Left ventricle myocardium inferior (tissue), 1 donor: Measurements from ENCODE around the gene ARHGEF12. TPM values are rescaled to one million over a fixed set of nuclear protein-coding genes. Genes with fewer than 3 reads are reported as not detected.

ENCODE experiments used
- DNase-seq: peaks from one replicate; pipeline ENCODE4 v3.0.0-alpha.2; 2020
- H3K27ac ChIP-seq: fragments of 200-600 bp; replicated peaks from 2 replicates; pipeline ENCODE4 v1.8.0; 2021
- H3K27me3 ChIP-seq: fragments of 200-600 bp; 2 replicates; pipeline ENCODE4 v1.8.0; 2021; ENCODE audit warnings: low read depth
- H3K36me3 ChIP-seq: fragments of 200-600 bp; 2 replicates; pipeline ENCODE4 v1.8.0; 2021
- H3K4me1 ChIP-seq: fragments of 200-600 bp; 2 replicates; pipeline ENCODE4 v1.8.0; 2021
- H3K4me3 ChIP-seq: fragments of 200-600 bp; 2 replicates; pipeline ENCODE4 v1.8.0; 2021; ENCODE audit warnings: mild to moderate bottlenecking, moderate library complexity
- H3K9me3 ChIP-seq: fragments of 200-600 bp; replicated peaks from 2 replicates; pipeline ENCODE4 v1.8.0; 2021
- CTCF ChIP-seq: fragments of 200-600 bp; IDR thresholded peaks from 2 replicates; pipeline ENCODE4 v1.8.0; 2021; ENCODE audit warnings: antibody characterized with exemption, mild to moderate bottlenecking, borderline replicate concordance
- intact Hi-C: fragments of 100-400 bp; cut with micrococcal nuclease; formaldehyde crosslinking; loops from one replicate; pipeline ENCODE4 v1.11.0; 2022
- total RNA-seq: library from RNA; stranded (reverse); fragmentation: NEBNext Ultra II Directional; extraction: Animal tissue kit (Norgen Biotek cat#: 25700); gene quantifications from one replicate; pipeline ENCODE4 v1.2.1, GENCODE V29; 2021
- donor health status: DM: no; HTN: yes; CAD: no; lungs with severe emphysema.

Gene ARHGEF12
- total RNA-seq, 1 donor from 2014 or later: 92.9 TPM

- no peak for TF ChIP-seq CTCF
- H3K27me3 ChIP-seq: no peaks in the 10 kb centered on the region
- no peak for DNase-seq
- intact Hi-C loops: no loop called here
- H3K4me3 ChIP-seq: no peak overlapping the region
- no peaks in the 10 kb centered on the region for H3K9me3 ChIP-seq
- peaks cover 41% of the 10 kb centered on the region for H3K4me1 ChIP-seq
- H3K27ac ChIP-seq: no peak overlapping the region
- no peaks in the 10 kb centered on the region for H3K36me3 ChIP-seq
Observed at GRCh38 chr11:120318906-120319305, 17.3 kb upstream of the ARHGEF12 start.

GRCh38 chr11:120324932-120325810 is 11.0 kb upstream of the ARHGEF12 start, which contains the start of gene TLCD5:
TLCD5 (plus strand) TSS chr11:120325299; CDS start chr11:120327442, 2,143 bp downstream.
- Histone ChIP-seq H3K9me3 (no peaks in the 10 kb centered on the region), H3K36me3 (peaks cover 5% of the 10 kb centered on the region), H3K4me1 (peaks cover 46% of the 10 kb centered on the region), H3K27me3 (no peaks in the 10 kb centered on the region), H3K4me3 (peak within 1 kb of the TSS; percentile 95), H3K27ac (peak within 1 kb of the TSS; percentile 97)
- peak; percentile 20 for TF ChIP-seq CTCF
- DNase-seq: peak; percentile 70
- intact Hi-C loops: no loop called here

- Histone ChIP-seq H3K27me3 (no peaks in the 10 kb centered on the region), H3K4me3 (peak overlapping the region; percentile 95), H3K36me3 (peaks cover 14% of the 10 kb centered on the region), H3K9me3 (no peaks in the 10 kb centered on the region), H3K4me1 (peaks cover 56% of the 10 kb centered on the region), H3K27ac (peak overlapping the region; percentile 97)
- TF ChIP-seq CTCF: no peak
- no peak for DNase-seq
- intact Hi-C loops: no loop called here
Observed at GRCh38 chr11:120326228-120326627, 10.0 kb upstream of the ARHGEF12 start.

GRCh38 chr11:120326845-120327281 is 9.3 kb upstream of the ARHGEF12 start:
- peaks cover 63% of the 10 kb centered on the region for H3K4me1 ChIP-seq
- no peaks in the 10 kb centered on the region for H3K27me3 ChIP-seq
- no peak for DNase-seq
- intact Hi-C loops: no loop called here
- no peaks in the 10 kb centered on the region for H3K9me3 ChIP-seq
- TF ChIP-seq CTCF: no peak
- H3K36me3 ChIP-seq: peaks cover 14% of the 10 kb centered on the region
- H3K27ac ChIP-seq: peak overlapping the region; percentile 97
- H3K4me3 ChIP-seq: peak overlapping the region; percentile 95

GRCh38 chr11:120327311-120327710 is 8.9 kb upstream of the ARHGEF12 start:
- no peak for DNase-seq
- TF ChIP-seq CTCF: no peak
- Histone ChIP-seq H3K36me3 (peaks cover 14% of the 10 kb centered on the region), H3K27ac (peak overlapping the region; percentile 97), H3K4me1 (peaks cover 67% of the 10 kb centered on the region), H3K27me3 (no peaks in the 10 kb centered on the region), H3K4me3 (peak overlapping the region; percentile 95), H3K9me3 (no peaks in the 10 kb centered on the region)
- intact Hi-C loops: no loop called here
